A673 (cell line): ENCODE measurements around the gene ALDH2.

ENCODE experiments used
- CTCF ChIP-seq: fragments of 300-800, 200-600 bp; sonication (generic); conservative IDR thresholded peaks from 2 replicates; pipeline ENCODE4 v1.5.1; 2017; ENCODE audit warnings: low read depth, mild to moderate bottlenecking, antibody characterized with exemption, low read length, moderate library complexity, mixed read lengths
- EZH2 ChIP-seq: fragments of 200-600 bp; sonication (generic); IDR thresholded peaks from 2 replicates; pipeline ENCODE4 v1.6.1; 2017; ENCODE audit warnings: borderline replicate concordance, low read depth, mild to moderate bottlenecking, mixed read lengths, antibody characterized with exemption, low read length; ENCODE audit not compliant: poor library complexity, severe bottlenecking

- TF ChIP-seq CTCF = no peak
- TF ChIP-seq EZH2 = no peak
These were observed 10.5 kb upstream of the ALDH2 start for GRCh38 chr12:111756196-111756595.
